ENCODE results near the gene FGFBP2. TPM values are rescaled to one million over a fixed set of nuclear protein-coding genes. Genes with fewer than 3 reads are reported as not detected.
A peak's percentile ranks its signal among the peaks of the same experiment; 100 is the strongest.

FGFBP2 gene
- total RNA-seq, 6 donors from 2014 or later, result 1.8 to 9.7 (median 3.8) TPM; not detected in 1

- no peaks in the 10 kb centered on the region for H3K36me3 ChIP-seq
- no peak for TF ChIP-seq CTCF (IDR thresholded peaks at IDR 0.05)
- no peak for TF ChIP-seq EP300 (IDR thresholded peaks at IDR 0.05)
- TF ChIP-seq POLR2A (IDR thresholded peaks at IDR 0.05), result no peak
- TF ChIP-seq POLR2AphosphoS5 (IDR thresholded peaks at IDR 0.05), result no peak
- no peaks in the 10 kb centered on the region for H3K9me3 ChIP-seq
- no peaks in the 10 kb centered on the region for H3K4me1 ChIP-seq
- 69 to 100% methylated on average over 1 to 5 of the region's 5 CpGs for WGBS, 2 donors
- ATAC-seq (ENCODE audit: low FRiP score in 2 of 2), result no peak
- H3K27ac ChIP-seq, result no peak overlapping the region
- no peaks in the 10 kb centered on the region for H3K27me3 ChIP-seq
- no peak overlapping the region for H3K4me3 ChIP-seq
- DNase-seq, result no peak
Observed at GRCh38 chr4:15986907-15987306, 23.9 kb upstream of the FGFBP2 start.

- Histone ChIP-seq H3K36me3 (no peaks in the 10 kb centered on the region), H3K4me3 (no peak overlapping the region), H3K9me3 (no peaks in the 10 kb centered on the region), H3K27ac (no peak overlapping the region), H3K4me1 (no peaks in the 10 kb centered on the region), H3K27me3 (no peaks in the 10 kb centered on the region)
- no peak for ATAC-seq (ENCODE audit: low FRiP score in 2 of 2)
- WGBS, 2 donors, result 86 to 92% methylated on average over 2 of the region's 2 CpGs
- TF ChIP-seq EP300 (IDR thresholded peaks at IDR 0.05) (no peak), POLR2A (IDR thresholded peaks at IDR 0.05) (no peak), CTCF (IDR thresholded peaks at IDR 0.05) (no peak), POLR2AphosphoS5 (IDR thresholded peaks at IDR 0.05) (no peak)
- no peak for DNase-seq
Observed at GRCh38 chr4:15983610-15984009, 20.6 kb upstream of the FGFBP2 start.

- WGBS, 2 donors, result 88 to 91% methylated on average over 8 of the region's 8 CpGs
- no peaks in the 10 kb centered on the region for H3K27me3 ChIP-seq
- TF ChIP-seq EP300 (IDR thresholded peaks at IDR 0.05), result no peak
- no peak for TF ChIP-seq POLR2A (IDR thresholded peaks at IDR 0.05)
- no peak for TF ChIP-seq CTCF (IDR thresholded peaks at IDR 0.05)
- no peak for TF ChIP-seq POLR2AphosphoS5 (IDR thresholded peaks at IDR 0.05)
- H3K36me3 ChIP-seq, result no peaks in the 10 kb centered on the region
- ATAC-seq (ENCODE audit: low FRiP score in 2 of 2) (no peak), DNase-seq (no peak)
- H3K4me1 ChIP-seq, result no peaks in the 10 kb centered on the region
- no peaks in the 10 kb centered on the region for H3K9me3 ChIP-seq
- H3K4me3 ChIP-seq, result no peak overlapping the region
- no peak overlapping the region for H3K27ac ChIP-seq
Observed at GRCh38 chr4:15982842-15983524, 20.0 kb upstream of the FGFBP2 start.

- Histone ChIP-seq H3K4me3 (no peak overlapping the region), H3K27me3 (no peaks in the 10 kb centered on the region), H3K36me3 (no peaks in the 10 kb centered on the region), H3K27ac (no peak overlapping the region), H3K9me3 (no peaks in the 10 kb centered on the region), H3K4me1 (no peaks in the 10 kb centered on the region)
- TF ChIP-seq EP300 (IDR thresholded peaks at IDR 0.05) (no peak), POLR2AphosphoS5 (IDR thresholded peaks at IDR 0.05) (no peak), CTCF (IDR thresholded peaks at IDR 0.05) (no peak), POLR2A (IDR thresholded peaks at IDR 0.05) (no peak)
- ATAC-seq (ENCODE audit: low FRiP score in 2 of 2) (peak in 1 of 2 donors; percentile 41), DNase-seq (no peak)
- 84% methylated on average over 6 to 7 of the region's 7 CpGs for whole genome bisulfite sequencing, 2 donors
Observed at GRCh38 chr4:15976456-15977447, 13.8 kb upstream of the FGFBP2 start.

Measured in upper lobe of left lung (tissue), 6 donors.